Cardiac muscle cell (in vitro differentiated cells and primary cell): Measurements from ENCODE around the gene HINT3. TPM values are rescaled to one million over a fixed set of nuclear protein-coding genes. Genes with fewer than 3 reads are reported as not detected.

ENCODE experiments used
- DNase-seq, 2 donors: peaks; one replicate each; pipeline versions ENCODE4 v3.0.0 to v3.0.0-alpha.2; 2010 to 2017; ENCODE audit warnings: low read depth in 1 of 2, low spot score in 1 of 2
- H3K27ac ChIP-seq: fragments of 200-600 bp; sonication (generic); 2 replicates; pipeline ENCODE4 v1.5.1; 2016
- H3K27me3 ChIP-seq: fragments of 200-600 bp; sonication (generic); 2 replicates; pipeline ENCODE4 v1.6.0; 2016; ENCODE audit warnings: control low read depth
- H3K36me3 ChIP-seq: fragments of 200-600 bp; sonication (generic); 2 replicates; pipeline ENCODE4 v1.5.1; 2016; ENCODE audit warnings: control low read depth
- H3K4me1 ChIP-seq: fragments of 200-600 bp; sonication (generic); 2 replicates; pipeline ENCODE4 v1.8.1; 2017; ENCODE audit warnings: low read depth, mild to moderate bottlenecking, mixed run types
- H3K4me3 ChIP-seq: fragments of 200-600 bp; sonication (generic); 2 replicates; pipeline ENCODE4 v1.5.1; 2016; ENCODE audit warnings: mild to moderate bottlenecking
- H3K9me3 ChIP-seq: fragments of 200-600 bp; sonication (generic); 2 replicates; pipeline ENCODE4 v1.5.1; 2017; ENCODE audit warnings: low read depth, mild to moderate bottlenecking, control low read depth
- CTCF ChIP-seq: IDR thresholded peaks from 2 replicates; pipeline ENCODE4 v1.5.1; 2012; ENCODE audit warnings: low read depth, mild to moderate bottlenecking, low read length
- polyA plus RNA-seq: library from polyadenylated mRNA; unstranded; fragments of >200 nt; fragmentation: Nextera tagmentation; extraction: Ambion mirVana; gene quantifications from 2 replicates; pipeline ENCODE4 v1.2.1, GENCODE V29; 2016
- total RNA-seq: library from RNA; depleted of rRNA; stranded (reverse); fragments of >200 nt; gene quantifications from 2 replicates; pipeline ENCODE4 v1.2.3, GENCODE V29; 2016

HINT3 gene
- total and polyA plus RNA-seq, 2 experiments from 2014 or later, result 30.8 to 43.3 TPM

GRCh38 chr6:125957845-125958244 is 1.3 kb downstream of the HINT3 start:
- TF ChIP-seq CTCF, result no peak
- H3K4me1 ChIP-seq, result peaks cover 10% of the 10 kb centered on the region
- no peaks in the 10 kb centered on the region for H3K9me3 ChIP-seq
- H3K36me3 ChIP-seq, result no peaks in the 10 kb centered on the region
- H3K4me3 ChIP-seq, result peak overlapping the region; percentile 66
- peak overlapping the region; percentile 97 for H3K27ac ChIP-seq
- no peaks in the 10 kb centered on the region for H3K27me3 ChIP-seq
- peak in 1 of 2 donors; percentile 83 for DNase-seq

- Histone ChIP-seq H3K27ac (no peak overlapping the region), H3K36me3 (no peaks in the 10 kb centered on the region), H3K9me3 (no peaks in the 10 kb centered on the region), H3K4me3 (no peak overlapping the region), H3K27me3 (no peaks in the 10 kb centered on the region), H3K4me1 (peaks cover 15% of the 10 kb centered on the region)
- DNase-seq, result no peak
- TF ChIP-seq CTCF, result no peak
Observed at GRCh38 chr6:125959041-125959440, 2.5 kb downstream of the HINT3 start.

- TF ChIP-seq CTCF, result no peak
- Histone ChIP-seq H3K4me3 (no peak overlapping the region), H3K27me3 (no peaks in the 10 kb centered on the region), H3K36me3 (no peaks in the 10 kb centered on the region), H3K4me1 (peaks cover 15% of the 10 kb centered on the region), H3K9me3 (no peaks in the 10 kb centered on the region), H3K27ac (no peak overlapping the region)
- DNase-seq, result no peak
Observed at GRCh38 chr6:125961117-125961516, 4.5 kb downstream of the HINT3 start.

- no peak for TF ChIP-seq CTCF
- Histone ChIP-seq H3K4me3 (no peak overlapping the region), H3K27ac (no peak overlapping the region), H3K4me1 (peaks cover 10% of the 10 kb centered on the region), H3K9me3 (no peaks in the 10 kb centered on the region), H3K36me3 (peaks cover 11% of the 10 kb centered on the region), H3K27me3 (no peaks in the 10 kb centered on the region)
- no peak for DNase-seq
Observed at GRCh38 chr6:125962900-125963497, 6.4 kb downstream of the HINT3 start.

GRCh38 chr6:125963817-125964216 is 7.2 kb downstream of the HINT3 start:
- DNase-seq, result no peak
- Histone ChIP-seq H3K27ac (no peak overlapping the region), H3K4me1 (peaks cover 8% of the 10 kb centered on the region), H3K9me3 (no peaks in the 10 kb centered on the region), H3K36me3 (peaks cover 13% of the 10 kb centered on the region), H3K4me3 (no peak overlapping the region), H3K27me3 (no peaks in the 10 kb centered on the region)
- TF ChIP-seq CTCF, result no peak
